GM18868 (cell line): ENCODE results near the gene CPXM2.

Experiments
- ATAC-seq: cut with Tn5 transposase; IDR thresholded peaks from one replicate; pipeline ENCODE4 v1.9.1; 2021; ENCODE audit warnings: mild to moderate bottlenecking, moderate library complexity; ENCODE audit not compliant: unreplicated experiment

The CPXM2 gene

GRCh38 chr10:123852411-123852951, 39.1 kb downstream of the CPXM2 start:
- ATAC-seq: no peak

- ATAC-seq: no peak
Measured at GRCh38 chr10:123848564-123849457, 42.8 kb downstream of the CPXM2 start.

GRCh38 chr10:123847686-123848432, 43.7 kb downstream of the CPXM2 start:
- ATAC-seq: no peak

GRCh38 chr10:123843835-123844234, 47.8 kb downstream of the CPXM2 start:
- no peak for ATAC-seq

- ATAC-seq: no peak
Measured at GRCh38 chr10:123842692-123843385, 48.8 kb downstream of the CPXM2 start.

- ATAC-seq: no peak
Measured at GRCh38 chr10:123841560-123841959, 50.0 kb downstream of the CPXM2 start.

GRCh38 chr10:123841115-123841514, 50.5 kb downstream of the CPXM2 start:
- no peak for ATAC-seq

GRCh38 chr10:123840714-123841113, 50.9 kb downstream of the CPXM2 start:
- ATAC-seq: no peak

GRCh38 chr10:123838596-123839310, 52.9 kb downstream of the CPXM2 start:
- no peak for ATAC-seq

- no peak for ATAC-seq
Measured at GRCh38 chr10:123837756-123838155, 53.9 kb downstream of the CPXM2 start.

GRCh38 chr10:123836418-123837145, 55.0 kb downstream of the CPXM2 start:
- ATAC-seq: no peak

GRCh38 chr10:123835575-123835974, 56.0 kb downstream of the CPXM2 start:
- no peak for ATAC-seq

- no peak for ATAC-seq
Measured at GRCh38 chr10:123833170-123833850, 58.3 kb downstream of the CPXM2 start.

- ATAC-seq: no peak
Measured at GRCh38 chr10:123831259-123831658, 60.3 kb downstream of the CPXM2 start.

- no peak for ATAC-seq
Measured at GRCh38 chr10:123821136-123821535, 70.5 kb downstream of the CPXM2 start.

- no peak for ATAC-seq
Measured at GRCh38 chr10:123809632-123810031, 82.0 kb downstream of the CPXM2 start.

- no peak for ATAC-seq
Measured at GRCh38 chr10:123808906-123809305, 82.7 kb downstream of the CPXM2 start.

- ATAC-seq: no peak
Measured at GRCh38 chr10:123808286-123808685, 83.3 kb downstream of the CPXM2 start.

GRCh38 chr10:123807444-123808035, 84.1 kb downstream of the CPXM2 start:
- no peak for ATAC-seq
